ENCODE data around the gene HERPUD2. TPM values are rescaled to one million over a fixed set of nuclear protein-coding genes. Genes with fewer than 3 reads are reported as not detected.
"Not testable (repeated sequence)": the region's sequence is repeated elsewhere in the genome, so short reads cannot be mapped to it uniquely, and the experiment has no call there.

The HERPUD2 gene
- total RNA-seq, 4 donors from 2014 or later = 20.2 to 32.4 (median 27.5) TPM

- Histone ChIP-seq H3K27me3 (no peaks in the 10 kb centered on the region), H3K4me1 (peaks cover 0 to 3% (median 0%) of the 10 kb centered on the region in 3 donors), H3K36me3 (peaks cover 0 to 22% (median 8%) of the 10 kb centered on the region in 3 donors), H3K27ac (no peak overlapping the region), H3K4me3 (no peak overlapping the region), H3K9me3 (no peaks in the 10 kb centered on the region)
- DNase-seq = no peak
- 72 to 78% methylated on average over 3 of the region's 3 CpGs for WGBS, 2 donors
- TF ChIP-seq CTCF (IDR thresholded peaks at IDR 0.05) = no peak
- TF ChIP-seq POLR2A (IDR thresholded peaks at IDR 0.05) = no peak
- intact Hi-C loops (cut with DNase I) = no loop called here
These were observed 23.9 kb downstream of the HERPUD2 start for GRCh38 chr7:35670856-35671569.

- not testable (repeated sequence) for H3K4me1 ChIP-seq, H3K27ac ChIP-seq
- WGBS, 2 donors = 98 to 100% methylated on average over 3 to 4 of the region's 4 CpGs
These were observed 34.5 kb downstream of the HERPUD2 start for GRCh38 chr7:35660411-35660810.

GRCh38 chr7:35658606-35659201 is 36.2 kb downstream of the HERPUD2 start:
- no peak for TF ChIP-seq POLR2A (IDR thresholded peaks at IDR 0.05)
- no peak for TF ChIP-seq CTCF (IDR thresholded peaks at IDR 0.05)
- H3K9me3 ChIP-seq = no peaks in the 10 kb centered on the region
- 60 to 76% methylated on average over 1 of the region's 1 CpG for WGBS, 2 donors
- peaks cover 0 to 32% (median 0%) of the 10 kb centered on the region in 3 donors for H3K36me3 ChIP-seq
- H3K27me3 ChIP-seq = no peaks in the 10 kb centered on the region
- no peak overlapping the region for H3K4me3 ChIP-seq
- DNase-seq = no peak
- intact Hi-C loops (cut with DNase I) = no loop called here
- H3K27ac ChIP-seq = no peak overlapping the region
- H3K4me1 ChIP-seq = no peaks in the 10 kb centered on the region

More at GRCh38 chr7:35660411-35660810, 34.5 kb downstream of the HERPUD2 start:
- H3K9me3 ChIP-seq; DNase-seq; H3K4me3 ChIP-seq; intact Hi-C loops (cut with DNase I); H3K27me3 ChIP-seq: not testable (repeated sequence)
- H3K36me3 ChIP-seq = peaks cover 3 to 46% (median 6%) of the 10 kb centered on the region in 3 donors

- Histone ChIP-seq H3K4me1 (no peaks in the 10 kb centered on the region), H3K27ac (no peak overlapping the region), H3K9me3 (peaks cover 0 to 5% (median 3%) of the 10 kb centered on the region in 3 donors), H3K4me3 (no peak overlapping the region), H3K27me3 (no peaks in the 10 kb centered on the region), H3K36me3 (peaks cover 0 to 45% (median 0%) of the 10 kb centered on the region in 3 donors)
- no peak for DNase-seq
- intact Hi-C loops (cut with DNase I) = no loop called here
- 86 to 92% methylated on average over 2 of the region's 2 CpGs for WGBS, 2 donors
- TF ChIP-seq CTCF (IDR thresholded peaks at IDR 0.05) (no peak), POLR2A (IDR thresholded peaks at IDR 0.05) (no peak)
These were observed 37.8 kb downstream of the HERPUD2 start for GRCh38 chr7:35657125-35657524.

GRCh38 chr7:35654558-35654957 is 40.4 kb downstream of the HERPUD2 start:
- WGBS, 2 donors = 94 to 97% methylated on average over 3 of the region's 3 CpGs
- not testable (repeated sequence) for H3K27me3 ChIP-seq

GRCh38 chr7:35652124-35652523 is 42.8 kb downstream of the HERPUD2 start:
- no peak for TF ChIP-seq CTCF (IDR thresholded peaks at IDR 0.05)
- no peak for TF ChIP-seq POLR2A (IDR thresholded peaks at IDR 0.05)
- DNase-seq = no peak
- Histone ChIP-seq H3K4me3 (no peak overlapping the region), H3K9me3 (peaks cover 0 to 5% (median 3%) of the 10 kb centered on the region in 3 donors), H3K36me3 (peaks cover 0 to 69% (median 0%) of the 10 kb centered on the region in 3 donors), H3K4me1 (peaks cover 0 to 15% (median 0%) of the 10 kb centered on the region in 3 donors), H3K27ac (no peak overlapping the region), H3K27me3 (no peaks in the 10 kb centered on the region)
- WGBS, 2 donors = 89 to 100% methylated on average over 5 of the region's 5 CpGs
- intact Hi-C loops (cut with DNase I) = no loop called here

More at GRCh38 chr7:35654558-35654957, 40.4 kb downstream of the HERPUD2 start:
- H3K4me3 ChIP-seq; intact Hi-C loops (cut with DNase I); DNase-seq; H3K4me1 ChIP-seq; H3K9me3 ChIP-seq; H3K27ac ChIP-seq: not testable (repeated sequence)
- H3K36me3 ChIP-seq = peaks cover 0 to 66% (median 0%) of the 10 kb centered on the region in 3 donors
